HG03378 (cell line): ENCODE results near the gene SOX13.

ENCODE experiments used
- ATAC-seq: cut with Tn5 transposase; IDR thresholded peaks from one replicate; pipeline ENCODE4 v1.9.1; 2021; ENCODE audit warnings: mild to moderate bottlenecking, moderate library complexity; ENCODE audit not compliant: unreplicated experiment

SOX13 gene

GRCh38 chr1:204130178-204130577 is 57.3 kb downstream of the SOX13 start:
- ATAC-seq: no peak

DNA sequence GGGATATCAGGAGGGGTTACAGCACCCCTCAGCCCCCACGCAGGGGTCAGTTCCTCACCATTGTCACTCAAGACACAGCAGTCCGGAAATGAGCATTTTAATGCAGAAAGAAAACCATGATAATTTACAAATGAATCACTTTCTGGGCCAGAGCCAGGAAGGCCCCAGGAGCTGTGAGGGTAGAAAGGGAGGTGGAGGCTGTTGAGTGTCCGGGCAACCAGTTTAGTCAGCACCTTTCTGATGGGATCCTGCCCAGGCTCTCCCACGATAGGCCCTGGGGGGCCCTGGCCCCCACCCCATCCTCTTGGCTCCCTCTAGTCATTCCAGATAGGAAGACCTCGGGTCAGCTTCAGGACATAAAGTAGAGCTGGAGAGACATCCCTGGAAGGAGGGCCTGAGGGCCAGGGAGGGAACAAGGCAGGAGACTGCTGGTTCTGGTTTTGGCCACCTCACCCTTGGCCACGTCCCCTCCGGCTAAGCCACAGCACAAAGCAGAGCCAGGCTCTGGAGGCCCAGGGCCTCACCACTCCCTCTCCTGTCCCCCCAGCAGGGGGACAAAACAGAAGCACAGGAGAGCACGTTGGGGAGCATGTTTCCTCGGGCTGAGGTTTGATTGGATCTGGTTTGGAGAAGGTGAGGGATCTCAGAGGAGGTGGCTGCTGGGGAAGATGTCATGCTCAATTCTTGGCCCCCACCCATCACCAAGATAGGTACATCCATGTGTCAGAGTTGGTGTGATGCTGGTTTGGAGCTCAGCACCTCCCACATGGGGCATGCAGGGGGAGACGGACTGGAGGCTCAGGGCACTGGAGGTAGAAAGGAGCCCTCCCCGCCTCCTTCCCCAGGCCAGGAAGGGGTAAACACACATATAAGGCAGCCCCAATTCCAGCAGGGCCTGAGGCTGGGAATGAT is 58.3 kb downstream of the SOX13 start:
- no peak for ATAC-seq

DNA sequence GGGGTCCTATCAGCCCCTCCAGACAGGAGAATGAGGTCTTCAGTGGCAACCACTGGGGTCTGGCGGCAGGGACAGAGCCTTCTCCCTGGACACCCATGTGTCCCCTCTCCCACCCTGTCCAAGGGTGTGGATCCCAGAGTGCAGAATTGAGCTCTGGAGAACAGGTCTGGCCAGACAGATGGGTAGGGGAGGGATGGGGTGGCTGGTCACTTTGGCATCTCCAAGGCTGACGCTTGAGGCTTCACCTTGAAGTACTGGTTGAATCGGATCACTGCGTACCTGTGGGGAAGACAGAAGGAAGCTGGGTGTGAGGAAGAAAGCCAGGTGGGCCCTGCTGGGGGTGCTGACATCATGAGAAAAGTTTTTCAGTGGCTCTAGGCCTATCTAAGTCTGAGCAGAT is 59.1 kb downstream of the SOX13 start:
- ATAC-seq: no peak

DNA sequence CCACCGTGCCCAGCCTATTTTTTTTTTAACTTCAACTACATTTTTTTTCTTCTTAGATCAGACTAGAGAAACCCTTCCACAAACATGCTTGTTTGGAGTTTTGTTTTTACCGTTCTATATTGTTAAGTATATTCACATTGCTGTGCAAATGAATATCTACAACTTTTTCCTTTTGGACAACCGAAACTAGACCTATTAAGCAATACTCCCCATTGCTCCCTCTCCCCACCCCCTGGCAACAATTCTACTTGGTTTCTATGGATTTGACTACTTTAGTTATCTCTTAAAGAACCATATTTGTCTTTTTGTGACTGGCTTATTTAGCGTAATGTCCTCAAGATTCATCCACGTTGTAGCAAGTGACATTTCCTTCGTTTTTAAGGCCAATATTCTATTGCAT is 59.8 kb downstream of the SOX13 start:
- no peak for ATAC-seq

GRCh38 chr1:204134103-204134502 is 61.2 kb downstream of the SOX13 start:
- ATAC-seq: no peak

- no peak for ATAC-seq
Observed at GRCh38 chr1:204136814-204137213, 63.9 kb downstream of the SOX13 start.

- no peak for ATAC-seq
Observed at GRCh38 chr1:204139088-204139487, 66.2 kb downstream of the SOX13 start.

- ATAC-seq: no peak
Observed at GRCh38 chr1:204139952-204140351, 67.0 kb downstream of the SOX13 start.

DNA sequence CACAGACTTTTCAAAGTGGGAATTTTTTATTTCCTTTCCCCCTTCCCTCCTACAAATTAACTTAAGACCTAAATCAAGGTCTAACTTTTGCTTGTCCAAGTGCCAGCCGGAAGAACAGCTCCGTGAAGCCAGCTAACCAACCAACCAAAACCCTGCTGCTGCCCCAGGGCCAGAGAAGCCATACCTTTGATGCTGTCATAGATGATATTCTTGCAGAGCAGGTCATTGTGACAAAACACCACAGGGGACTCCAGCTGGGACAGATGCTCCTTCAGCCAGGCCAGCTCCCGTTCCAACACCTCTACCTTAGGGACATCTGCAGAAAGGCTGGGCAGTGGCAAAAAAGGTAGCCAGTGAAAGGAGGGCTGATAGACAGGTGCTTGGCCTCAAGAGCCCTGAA is 68.2 kb downstream of the SOX13 start:
- no peak for ATAC-seq

- ATAC-seq: no peak
Observed at GRCh38 chr1:204142032-204142974, 69.4 kb downstream of the SOX13 start.

DNA sequence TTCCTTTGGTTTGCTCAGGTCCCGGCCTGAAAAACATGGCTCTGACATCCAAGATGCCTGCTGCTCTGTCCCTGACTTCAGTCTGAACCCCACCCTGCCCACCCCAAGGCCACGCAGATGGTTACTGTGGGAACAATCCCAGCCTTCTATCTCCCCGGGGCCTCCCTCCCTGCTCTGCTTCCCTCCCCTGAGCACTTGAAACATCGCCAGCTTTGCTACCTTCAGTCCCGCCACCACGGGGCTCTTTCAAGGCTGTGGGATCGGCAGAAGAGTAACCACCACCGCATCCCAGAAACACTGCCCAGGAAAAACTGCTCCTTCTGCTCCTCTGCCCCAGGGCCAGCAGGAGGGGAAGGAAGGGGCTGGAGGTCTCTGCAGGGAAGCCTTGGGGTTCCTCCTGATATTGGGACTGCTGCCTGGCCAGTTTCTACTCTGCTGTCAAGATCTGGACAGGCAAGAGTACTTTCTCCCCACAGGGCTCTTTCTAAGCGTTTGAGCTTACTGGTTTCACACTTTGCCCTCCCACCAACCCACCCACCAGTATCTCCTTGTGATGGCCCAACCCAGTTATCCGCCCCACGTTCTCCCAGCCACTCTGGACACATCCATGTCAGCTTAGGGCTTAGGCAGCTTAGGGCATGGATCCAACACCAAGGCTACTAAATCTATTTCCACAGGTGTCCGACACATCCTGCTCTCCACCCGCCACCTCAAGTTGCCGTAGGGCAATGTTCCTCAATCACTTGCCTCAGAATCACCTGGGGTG is 70.5 kb downstream of the SOX13 start:
- no peak for ATAC-seq

- ATAC-seq: no peak
Observed at GRCh38 chr1:204145033-204145504, 72.2 kb downstream of the SOX13 start.

DNA sequence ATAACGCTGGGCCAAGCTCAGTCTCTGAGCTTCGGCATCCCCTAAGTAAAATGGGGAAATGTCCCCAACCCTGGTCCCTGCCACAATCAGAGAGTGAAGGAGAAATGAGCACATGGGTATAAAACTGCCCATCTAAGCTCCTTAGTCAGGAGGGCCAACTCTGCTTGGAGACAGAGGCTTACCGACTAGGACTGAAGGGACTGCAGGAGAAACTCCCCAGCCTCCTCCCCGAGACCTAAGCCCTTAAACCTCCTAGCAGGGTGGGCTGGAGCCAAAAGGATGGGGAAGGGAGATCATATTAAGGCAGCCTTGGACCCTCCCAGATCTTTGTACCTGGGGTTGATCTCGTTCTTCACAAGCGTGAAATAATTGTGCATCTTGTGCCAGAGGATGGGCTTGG is 73.4 kb downstream of the SOX13 start:
- no peak for ATAC-seq

DNA sequence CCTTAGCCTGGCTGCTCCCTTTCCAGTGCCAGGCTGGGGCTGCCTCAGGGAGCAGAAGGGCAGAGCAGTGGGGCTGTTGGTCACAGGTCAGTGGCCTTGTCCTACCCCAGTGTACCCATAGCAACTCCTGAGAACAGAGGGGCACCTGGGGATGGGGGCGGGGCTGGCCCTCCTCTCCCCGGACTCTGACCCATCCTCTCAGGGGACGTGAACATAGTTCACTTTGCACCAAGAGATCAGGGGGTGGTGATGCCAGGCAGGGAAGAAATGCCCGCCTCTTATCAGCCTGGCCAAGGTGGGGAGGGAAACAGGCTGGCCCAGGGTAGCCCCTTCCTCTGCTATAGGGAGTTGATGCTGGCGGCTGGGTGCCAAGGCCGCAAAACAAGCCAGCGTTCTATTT is 74.0 kb downstream of the SOX13 start:
- ATAC-seq: no peak

DNA sequence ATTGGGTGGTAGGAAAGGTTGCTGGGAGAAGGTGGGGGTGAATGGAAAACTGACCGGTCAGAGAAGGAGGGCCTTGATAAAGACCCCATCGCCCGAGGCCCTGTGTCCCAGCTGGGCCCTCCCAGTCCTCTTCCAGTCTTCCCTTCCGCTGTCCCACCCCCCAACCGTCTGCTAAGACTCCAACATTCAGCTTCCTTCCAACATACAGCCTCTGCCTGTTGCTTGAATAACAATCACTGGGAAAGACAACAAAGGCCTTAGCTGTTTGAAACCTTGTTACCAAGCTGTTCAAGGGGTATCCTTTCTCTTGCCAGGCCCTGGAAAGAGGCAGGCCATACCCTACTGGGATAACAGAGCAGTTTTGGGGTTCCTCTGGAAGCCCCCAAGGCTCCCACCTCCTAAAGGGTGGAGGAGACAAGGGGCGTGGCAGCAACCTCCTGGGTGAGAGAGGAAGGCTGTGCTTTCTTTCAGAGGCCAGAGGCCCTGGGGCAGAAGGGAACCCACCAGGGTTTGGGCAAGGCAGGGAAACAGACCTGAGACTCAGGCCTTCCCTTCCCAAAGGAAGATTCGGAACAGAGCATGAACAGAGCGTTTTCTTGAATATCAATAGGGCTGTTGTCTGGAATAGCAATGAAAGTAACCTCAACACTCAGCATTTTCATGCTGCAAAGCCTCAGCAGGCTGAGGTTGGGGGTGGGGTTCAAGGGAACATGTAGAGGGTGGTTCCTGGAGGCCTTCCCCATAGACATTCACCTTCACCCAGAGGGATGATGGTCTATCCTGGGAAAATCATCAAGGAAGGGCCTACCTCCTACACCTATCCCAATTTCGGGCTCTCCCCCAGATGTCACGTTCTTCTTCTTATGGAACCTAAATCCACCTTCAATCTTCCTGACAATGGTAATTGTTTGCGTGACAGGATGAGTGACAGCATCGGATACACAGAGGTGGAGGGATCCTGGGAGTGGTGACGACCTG is 74.8 kb downstream of the SOX13 start:
- no peak for ATAC-seq

DNA sequence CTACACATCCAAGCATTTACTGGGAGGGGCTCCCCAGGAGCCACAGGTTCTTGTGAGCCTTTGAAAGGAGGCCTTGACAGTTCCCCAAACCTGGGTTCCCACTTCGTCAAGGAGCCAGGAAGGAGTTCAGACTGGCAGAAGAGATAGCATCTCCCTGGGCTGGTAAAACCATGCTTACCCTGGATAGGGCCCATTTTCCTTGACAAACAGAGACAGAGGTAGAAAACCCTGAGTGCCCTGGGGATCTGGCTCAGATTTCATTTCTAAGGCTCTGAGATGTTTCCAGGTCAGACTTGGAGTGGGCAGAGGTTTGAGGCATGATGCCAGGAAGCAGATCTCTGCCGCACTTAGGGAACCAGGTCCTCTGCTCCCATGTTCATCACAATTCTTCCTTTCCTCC is 76.2 kb downstream of the SOX13 start:
- ATAC-seq: no peak

- no peak for ATAC-seq
Observed at GRCh38 chr1:204149635-204150565, 77.0 kb downstream of the SOX13 start.

DNA sequence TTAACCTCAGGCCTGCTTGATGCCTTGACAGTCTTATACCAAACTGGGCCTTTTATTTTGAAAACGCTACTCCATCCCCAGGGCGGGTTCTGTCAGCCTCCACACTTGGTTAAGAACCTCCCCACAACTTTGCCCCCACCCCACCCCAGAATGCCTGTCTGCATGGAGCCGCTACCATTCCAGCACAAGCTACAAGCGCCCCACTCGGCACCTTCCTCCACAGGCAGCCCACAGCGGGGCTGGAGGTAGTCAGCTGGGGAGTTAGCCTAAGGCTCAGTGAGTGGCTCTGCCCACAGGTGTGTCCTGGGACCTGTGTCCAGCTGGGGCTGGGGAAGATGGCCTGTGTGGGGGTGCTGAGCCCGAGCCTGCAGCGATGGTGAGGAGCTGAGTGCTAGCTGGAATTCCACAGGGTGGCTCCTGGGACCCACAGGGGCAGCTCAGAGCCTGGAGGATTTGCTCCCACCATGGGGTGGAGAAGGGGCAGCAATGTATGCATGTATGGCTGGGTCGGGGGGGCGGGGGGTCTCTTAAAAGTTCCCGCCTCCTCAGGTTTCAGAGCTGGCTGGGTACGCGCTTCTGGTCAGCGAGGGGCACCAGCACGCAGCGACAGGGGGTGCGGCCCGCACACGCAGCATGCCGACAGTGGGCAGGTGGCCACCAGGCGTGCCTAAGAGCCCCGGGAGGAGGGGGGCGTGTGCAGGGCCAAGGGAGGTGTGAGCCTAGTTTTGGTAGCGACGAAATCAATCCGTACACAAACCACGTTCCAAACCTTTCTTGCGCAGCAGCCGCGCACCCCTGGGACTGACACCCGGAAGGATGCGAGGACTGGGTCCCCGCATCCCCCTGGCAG is 78.0 kb downstream of the SOX13 start:
- no peak for ATAC-seq
